Peyer's patch (tissue), 4 donors: ENCODE data around the gene PRDX3. TPM values are rescaled to one million over a fixed set of nuclear protein-coding genes. Genes with fewer than 3 reads are reported as not detected.
A peak's percentile ranks its signal among the peaks of the same experiment; 100 is the strongest.

Source experiments
- DNase-seq, 3 donors: peaks; one replicate each; pipeline ENCODE4 v3.0.0-alpha.2; 2017 to 2019
- H3K27ac ChIP-seq, 4 donors: fragments of 200-600 bp; sonication (generic); one replicate each; pipeline ENCODE4 v1.5.1; 2016 to 2019
- H3K27me3 ChIP-seq, 2 donors: fragments of 200-600 bp; sonication (generic); one replicate each; pipeline ENCODE4 v1.5.1; 2019
- H3K36me3 ChIP-seq, 3 donors: fragments of 200-600 bp; sonication (generic); one replicate each; pipeline ENCODE4 v1.5.1; 2016 to 2019
- H3K4me1 ChIP-seq, 4 donors: fragments of 200-600 bp; sonication (generic); one replicate each; pipeline ENCODE4 v1.5.1; 2016 to 2019
- H3K4me3 ChIP-seq, 4 donors: fragments of 200-600 bp; sonication (generic); 1 replicate in 3 of 4; 2 replicates in 1 of 4; pipeline ENCODE4 v1.5.1; 2016 to 2019; ENCODE audit warnings: mild to moderate bottlenecking in 1 of 4
- H3K9me3 ChIP-seq, 4 donors: fragments of 200-600 bp; sonication (generic); one replicate each; pipeline ENCODE4 v1.5.1; 2016 to 2019; ENCODE audit warnings: mild to moderate bottlenecking in 1 of 4
- CTCF ChIP-seq, 6 experiments: fragments of 450-650 bp in 4 of 6; fragments of 200-600 bp in 2 of 6; sonication (generic) in 1 of 6; IDR thresholded peaks; one replicate each; pipeline ENCODE4 v1.5.1; 2017 to 2019; ENCODE audit warnings: antibody characterized with exemption in 6 of 6, mild to moderate bottlenecking in 3 of 6, moderate library complexity in 1 of 6
- POLR2A ChIP-seq, 2 donors: fragments of 450-650 bp; IDR thresholded peaks; one replicate each; pipeline ENCODE4 v1.5.1; 2017; ENCODE audit warnings: antibody characterized with exemption in 2 of 2, mild to moderate bottlenecking in 2 of 2, moderate library complexity in 2 of 2
- total RNA-seq, 4 donors: library from RNA; depleted of rRNA; stranded (reverse); fragments of >200 nt; gene quantifications; one replicate each; pipeline ENCODE4 v1.1.0, GENCODE V29; 2016

PRDX3 gene
- 100 to 1,000 TPM in 2 of 4 donors, 10 to 100 TPM in 2; 76.2 to 138 (median 107) TPM for total RNA-seq

DNA sequence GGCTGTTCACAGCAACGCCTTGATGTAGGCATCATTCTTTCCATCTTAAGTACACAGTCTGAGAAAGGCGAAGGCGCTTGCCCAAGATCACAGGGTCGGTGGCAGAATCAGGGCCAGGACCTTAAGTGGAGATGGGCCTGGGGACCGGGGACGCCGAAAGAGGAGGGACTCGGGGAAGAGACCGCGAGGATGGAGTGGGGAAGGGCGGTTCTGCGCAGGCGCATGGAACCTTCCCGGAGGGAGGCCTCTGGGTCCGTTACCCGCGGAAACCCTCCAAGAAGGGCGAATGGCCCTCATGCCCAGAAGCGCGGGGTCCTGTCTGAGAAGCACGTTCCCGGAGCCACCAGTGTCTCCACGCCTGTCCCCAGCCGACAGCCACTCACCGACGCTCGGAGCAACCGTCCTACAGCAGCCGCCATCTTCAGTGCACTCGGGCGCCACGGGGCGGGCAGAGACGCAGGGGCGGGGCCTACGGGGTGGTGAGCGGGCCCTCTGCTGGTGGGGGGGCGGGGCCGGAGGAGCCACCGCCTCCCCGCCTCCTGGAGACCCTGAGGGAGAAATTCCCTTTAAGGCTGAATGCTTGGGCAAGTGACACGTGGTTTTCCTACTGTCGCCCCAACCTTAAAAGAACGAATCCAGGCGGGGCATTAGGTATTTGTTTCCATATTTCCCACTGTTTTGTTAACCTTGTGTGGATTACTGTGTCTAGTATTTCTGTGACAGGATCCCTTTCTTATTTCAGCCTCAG lies at the start of gene PRDX3:
TSS of gene PRDX3 (minus strand) at position 441 of the 748 bp plus-strand sequence. CDS start at position 419, 22 bp downstream.
- peak; percentile 95 to 97 (median 95) for DNase-seq
- Histone ChIP-seq H3K4me3 (peak within 1 kb of the TSS; percentile 73 to 98 (median 87)), H3K36me3 (peaks cover 0 to 9% (median 0%) of the 10 kb centered on the region in 3 donors), H3K4me1 (peaks cover 0 to 21% (median 6%) of the 10 kb centered on the region in 4 donors), H3K9me3 (no peaks in the 10 kb centered on the region), H3K27ac (peak within 1 kb of the TSS; percentile 89 to 95 (median 90)), H3K27me3 (no peaks in the 10 kb centered on the region)
- peak; percentile 46 to 63 for TF ChIP-seq POLR2A (IDR thresholded peaks at IDR 0.05)
- peak in 5 of 6 experiments; percentile 6 to 36 (median 16) for TF ChIP-seq CTCF (IDR thresholded peaks at IDR 0.05)

- no peaks in the 10 kb centered on the region for H3K9me3 ChIP-seq
- H3K4me3 ChIP-seq, result no peak overlapping the region
- peaks cover 0 to 3% (median 0%) of the 10 kb centered on the region in 4 donors for H3K4me1 ChIP-seq
- no peaks in the 10 kb centered on the region for H3K36me3 ChIP-seq
- no peak overlapping the region for H3K27ac ChIP-seq
- no peak for DNase-seq
- no peaks in the 10 kb centered on the region for H3K27me3 ChIP-seq
- TF ChIP-seq POLR2A (IDR thresholded peaks at IDR 0.05), result no peak
Measured at GRCh38 chr10:119227825-119228224, 49.2 kb upstream of the PRDX3 start.

DNA sequence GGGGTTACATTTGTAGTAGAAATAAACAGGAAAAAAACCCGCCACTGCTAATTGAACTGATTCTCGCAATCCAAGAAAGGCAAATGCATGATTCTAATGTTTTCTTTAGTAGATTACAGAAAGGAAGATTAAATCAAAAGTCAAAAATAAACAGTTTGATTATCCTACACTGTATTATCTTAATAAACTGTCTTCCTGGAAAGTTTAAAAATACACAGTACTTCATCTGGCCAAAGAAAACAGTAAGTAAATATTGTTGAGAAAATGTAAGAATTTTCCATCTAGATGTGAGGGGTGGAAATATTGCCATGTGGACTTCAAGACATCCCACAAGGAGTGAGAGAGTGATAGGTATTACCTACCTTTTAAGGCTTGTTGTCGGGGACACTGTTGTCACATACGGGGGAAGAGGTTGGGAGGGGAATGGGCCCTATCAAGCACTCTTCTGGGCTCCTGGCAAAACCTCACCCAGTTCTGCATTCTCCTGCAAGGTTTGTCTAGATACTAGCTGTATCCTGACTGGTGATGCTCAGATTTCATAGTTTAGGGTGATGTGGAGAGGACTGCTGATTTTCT lies 46.6 kb upstream of the PRDX3 start:
- no peak for DNase-seq
- H3K9me3 ChIP-seq, result no peaks in the 10 kb centered on the region
- H3K4me1 ChIP-seq, result peaks cover 0 to 11% (median 4%) of the 10 kb centered on the region in 4 donors
- H3K36me3 ChIP-seq, result no peaks in the 10 kb centered on the region
- TF ChIP-seq POLR2A (IDR thresholded peaks at IDR 0.05) (no peak), CTCF (IDR thresholded peaks at IDR 0.05) (no peak)
- no peak overlapping the region for H3K4me3 ChIP-seq
- peak overlapping the region in 1 of 4 donors; percentile 58 for H3K27ac ChIP-seq
- no peaks in the 10 kb centered on the region for H3K27me3 ChIP-seq

DNA sequence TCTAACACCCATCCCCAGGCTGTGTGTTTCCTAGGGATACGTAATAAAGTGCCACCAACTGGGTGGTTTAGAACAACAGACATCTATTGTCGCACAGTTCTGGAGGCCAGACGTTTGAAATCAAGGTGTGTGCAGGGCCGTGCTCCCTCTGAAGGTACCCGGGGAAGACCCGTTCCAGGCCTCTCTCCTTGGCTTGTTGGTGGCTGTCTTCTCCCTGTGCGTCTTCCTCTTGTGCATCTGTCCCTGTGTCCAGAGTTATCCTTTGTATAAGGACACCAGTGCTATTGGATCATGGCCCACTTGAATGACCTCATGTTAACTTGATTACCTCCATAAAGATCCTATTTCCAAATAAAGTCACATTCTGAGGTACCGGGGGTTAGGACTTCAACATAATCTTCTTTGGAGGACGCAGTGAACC lies 44.4 kb upstream of the PRDX3 start:
- Histone ChIP-seq H3K36me3 (no peaks in the 10 kb centered on the region), H3K27me3 (no peaks in the 10 kb centered on the region), H3K4me1 (peaks cover 0 to 11% (median 4%) of the 10 kb centered on the region in 4 donors), H3K4me3 (no peak overlapping the region), H3K9me3 (no peaks in the 10 kb centered on the region), H3K27ac (peak overlapping the region; percentile 51 to 76 (median 66))
- DNase-seq, result no peak
- no peak for TF ChIP-seq POLR2A (IDR thresholded peaks at IDR 0.05)

GRCh38 chr10:119222537-119222936 lies 43.9 kb upstream of the PRDX3 start:
- no peak for DNase-seq
- peaks cover 0 to 11% (median 4%) of the 10 kb centered on the region in 4 donors for H3K4me1 ChIP-seq
- no peak for TF ChIP-seq CTCF (IDR thresholded peaks at IDR 0.05)
- TF ChIP-seq POLR2A (IDR thresholded peaks at IDR 0.05), result no peak
- no peaks in the 10 kb centered on the region for H3K27me3 ChIP-seq
- no peaks in the 10 kb centered on the region for H3K9me3 ChIP-seq
- no peaks in the 10 kb centered on the region for H3K36me3 ChIP-seq
- H3K4me3 ChIP-seq, result no peak overlapping the region
- peak overlapping the region; percentile 51 to 76 (median 66) for H3K27ac ChIP-seq

DNA sequence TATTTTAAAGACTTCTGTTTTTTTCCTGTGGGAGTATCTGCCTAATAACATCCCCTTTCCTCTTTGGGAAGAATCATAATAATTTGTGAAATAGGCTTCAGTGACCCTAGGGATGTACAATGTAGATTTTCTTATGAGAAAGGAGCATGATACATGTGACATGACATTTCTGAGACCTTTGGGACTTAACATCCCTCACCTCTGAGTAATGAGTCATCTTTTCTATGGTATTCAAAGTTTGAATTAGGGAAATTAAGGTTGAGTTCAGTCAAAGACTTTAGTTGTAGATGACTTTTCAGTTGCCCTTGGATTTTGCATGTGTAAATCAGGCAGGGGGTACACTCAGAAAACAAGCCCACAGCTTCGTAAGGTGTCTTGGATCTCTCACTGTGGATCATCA lies 43.1 kb upstream of the PRDX3 start:
- DNase-seq, result no peak
- no peak for TF ChIP-seq CTCF (IDR thresholded peaks at IDR 0.05)
- no peak for TF ChIP-seq POLR2A (IDR thresholded peaks at IDR 0.05)
- H3K27ac ChIP-seq, result peak overlapping the region; percentile 51 to 76 (median 66)

More for the DNA sequence above, 43.1 kb upstream of the PRDX3 start:
- Histone ChIP-seq H3K4me3 (no peak overlapping the region), H3K36me3 (no peaks in the 10 kb centered on the region), H3K27me3 (no peaks in the 10 kb centered on the region), H3K4me1 (peaks cover 0 to 11% (median 4%) of the 10 kb centered on the region in 4 donors), H3K9me3 (no peaks in the 10 kb centered on the region)
